ENCODE results near the gene ATG7.

- TF ChIP-seq, protein P1, sequence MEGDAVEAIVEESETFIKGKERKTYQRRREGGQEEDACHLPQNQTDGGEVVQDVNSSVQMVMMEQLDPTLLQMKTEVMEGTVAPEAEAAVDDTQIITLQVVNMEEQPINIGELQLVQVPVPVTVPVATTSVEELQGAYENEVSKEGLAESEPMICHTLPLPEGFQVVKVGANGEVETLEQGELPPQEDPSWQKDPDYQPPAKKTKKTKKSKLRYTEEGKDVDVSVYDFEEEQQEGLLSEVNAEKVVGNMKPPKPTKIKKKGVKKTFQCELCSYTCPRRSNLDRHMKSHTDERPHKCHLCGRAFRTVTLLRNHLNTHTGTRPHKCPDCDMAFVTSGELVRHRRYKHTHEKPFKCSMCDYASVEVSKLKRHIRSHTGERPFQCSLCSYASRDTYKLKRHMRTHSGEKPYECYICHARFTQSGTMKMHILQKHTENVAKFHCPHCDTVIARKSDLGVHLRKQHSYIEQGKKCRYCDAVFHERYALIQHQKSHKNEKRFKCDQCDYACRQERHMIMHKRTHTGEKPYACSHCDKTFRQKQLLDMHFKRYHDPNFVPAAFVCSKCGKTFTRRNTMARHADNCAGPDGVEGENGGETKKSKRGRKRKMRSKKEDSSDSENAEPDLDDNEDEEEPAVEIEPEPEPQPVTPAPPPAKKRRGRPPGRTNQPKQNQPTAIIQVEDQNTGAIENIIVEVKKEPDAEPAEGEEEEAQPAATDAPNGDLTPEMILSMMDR (IDR thresholded peaks at IDR 0.05; ENCODE audit: low read depth, low read length, poor library complexity, severe bottlenecking) = no peak
- TF ChIP-seq EZH2phosphoT487 (IDR thresholded peaks at IDR 0.05; ENCODE audit: borderline replicate concordance, low read length) = no peak
Measured at GRCh38 chr3:11542551-11542950, 270.4 kb downstream of the ATG7 start.

Data from DOHH2 (cell line).